ENCODE measurements around the gene KIF26B. TPM values are rescaled to one million over a fixed set of nuclear protein-coding genes. Genes with fewer than 3 reads are reported as not detected.

The KIF26B gene
- total and polyA plus RNA-seq, 2 experiments from 2014 or later, result 0.03 to 0.76 TPM

DNA sequence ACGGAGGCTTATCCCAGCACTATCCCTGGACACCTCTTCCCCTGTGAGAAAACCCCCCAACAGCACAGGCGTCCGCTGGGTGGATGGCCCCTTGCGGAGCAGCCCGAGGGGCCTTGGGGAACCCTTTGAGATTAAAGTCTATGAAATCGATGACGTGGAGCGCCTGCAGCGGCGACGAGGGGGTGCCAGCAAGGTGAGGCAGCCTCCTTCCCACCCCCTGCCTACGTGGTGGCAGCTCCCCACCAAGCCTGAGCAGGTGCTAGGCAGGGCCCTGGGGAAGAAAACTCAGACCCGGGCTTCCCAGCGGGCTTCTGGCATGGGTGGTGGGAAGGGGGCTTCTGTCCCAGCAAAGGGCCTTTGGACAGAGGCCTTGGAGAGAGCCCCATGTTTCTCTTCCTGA lies 543.3 kb downstream of the KIF26B start:
- H3F3A ChIP-seq (replicated peaks; ENCODE audit: low read depth), result no peaks in the 10 kb centered on the region
- DNase-seq (ENCODE audit: low spot score) (no peak), ATAC-seq (no peak)
- H3K4me3 Mint-ChIP-seq, result no peak overlapping the region
- H3K4me3 ChIP-seq, result no peak overlapping the region
- H3K36me3 ChIP-seq (ENCODE audit: insufficient read depth), result no peaks in the 10 kb centered on the region
- no peaks in the 10 kb centered on the region for H3K9me2 ChIP-seq (ENCODE audit: insufficient read depth)
- H3K27me3 ChIP-seq (ENCODE audit: insufficient read depth), result no peaks in the 10 kb centered on the region
- no peak overlapping the region for H3K4me2 ChIP-seq
- H3K36me3 Mint-ChIP-seq (ENCODE audit: low read depth), result no peaks in the 10 kb centered on the region
- no peak overlapping the region for H2AFZ ChIP-seq
- H3K27me3 Mint-ChIP-seq (ENCODE audit: insufficient read depth, low read depth, poor library complexity), result no peaks in the 10 kb centered on the region
- no peak overlapping the region for H3K27ac ChIP-seq (ENCODE audit: low read depth)
- H3K27ac Mint-ChIP-seq, result no peak overlapping the region
- H4K20me1 ChIP-seq (replicated peaks; ENCODE audit: insufficient read depth), result no peaks in the 10 kb centered on the region
- H3K4me1 ChIP-seq (ENCODE audit: insufficient read depth), result no peaks in the 10 kb centered on the region
- TF ChIP-seq NANOG (IDR thresholded peaks at IDR 0.05; ENCODE audit: borderline replicate concordance) (no peak), EZH2 (IDR thresholded peaks at IDR 0.05; ENCODE audit: low read depth, unreplicated experiment) (no peak), STAT1 (IDR thresholded peaks at IDR 0.05; ENCODE audit: unreplicated experiment) (no peak), CREB1 (CRISPR knock-in tag; IDR thresholded peaks at IDR 0.05; ENCODE audit: low read depth) (no peak), ZNF462 (CRISPR knock-in tag; IDR thresholded peaks at IDR 0.05) (no peak)
- no peaks in the 10 kb centered on the region for H3K79me2 ChIP-seq (replicated peaks; ENCODE audit: insufficient read depth)
- H3K9me3 Mint-ChIP-seq, result no peaks in the 10 kb centered on the region
- H3K4me1 Mint-ChIP-seq, result no peaks in the 10 kb centered on the region

DNA sequence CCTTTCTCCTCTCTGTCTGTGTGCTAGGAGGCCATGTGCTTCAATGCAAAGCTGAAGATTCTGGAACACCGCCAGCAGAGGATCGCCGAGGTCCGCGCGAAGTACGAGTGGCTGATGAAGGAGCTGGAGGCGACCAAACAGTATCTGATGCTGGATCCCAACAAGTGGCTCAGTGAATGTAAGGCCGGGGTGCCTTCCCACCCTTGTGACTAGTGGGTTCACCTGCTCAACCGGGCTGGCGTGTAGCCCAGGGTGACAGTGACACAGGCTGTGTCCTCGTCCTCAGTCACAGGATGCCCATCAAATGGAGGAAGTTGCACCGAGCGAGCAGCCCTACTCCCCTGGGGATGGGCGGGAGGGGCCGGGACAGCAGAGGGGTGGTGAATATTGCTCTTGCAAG lies 544.1 kb downstream of the KIF26B start:
- Histone ChIP-seq H4K20me1 (replicated peaks; ENCODE audit: insufficient read depth) (no peaks in the 10 kb centered on the region), H3K9me2 (ENCODE audit: insufficient read depth) (0 out of 2 replicates have a peak, but pooled peaks cover 4% of the 10 kb centered on the region), H3K27ac (ENCODE audit: low read depth) (no peak overlapping the region), H3K27me3 (ENCODE audit: insufficient read depth) (no peaks in the 10 kb centered on the region), H3K36me3 (ENCODE audit: insufficient read depth) (no peaks in the 10 kb centered on the region), H2AFZ (no peak overlapping the region), H3F3A (replicated peaks; ENCODE audit: low read depth) (no peaks in the 10 kb centered on the region), H3K4me2 (no peak overlapping the region), H3K4me1 (ENCODE audit: insufficient read depth) (no peaks in the 10 kb centered on the region), H3K4me3 (no peak overlapping the region), H3K79me2 (replicated peaks; ENCODE audit: insufficient read depth) (no peaks in the 10 kb centered on the region)
- no peaks in the 10 kb centered on the region for H3K4me1 Mint-ChIP-seq
- no peak overlapping the region for H3K4me3 Mint-ChIP-seq
- no peak for ATAC-seq
- no peaks in the 10 kb centered on the region for H3K9me3 Mint-ChIP-seq
- H3K27me3 Mint-ChIP-seq (ENCODE audit: insufficient read depth, low read depth, poor library complexity), result no peaks in the 10 kb centered on the region
- no peak for DNase-seq (ENCODE audit: low spot score)
- no peaks in the 10 kb centered on the region for H3K36me3 Mint-ChIP-seq (ENCODE audit: low read depth)
- H3K27ac Mint-ChIP-seq, result no peak overlapping the region
- TF ChIP-seq CREB1 (CRISPR knock-in tag; IDR thresholded peaks at IDR 0.05; ENCODE audit: low read depth) (no peak), ETS1 (IDR thresholded peaks at IDR 0.05) (no peak), NANOG (IDR thresholded peaks at IDR 0.05; ENCODE audit: borderline replicate concordance) (no peak), EZH2 (IDR thresholded peaks at IDR 0.05; ENCODE audit: low read depth, unreplicated experiment) (no peak), EZH2phosphoT487 (IDR thresholded peaks at IDR 0.05; ENCODE audit: unreplicated experiment) (no peak), ZNF114 (CRISPR knock-in tag; IDR thresholded peaks at IDR 0.05) (no peak), POLR2AphosphoS5 (IDR thresholded peaks at IDR 0.05; ENCODE audit: low read depth) (no peak)
